ENCODE measurements around the gene PACRG.

- no peak for TF ChIP-seq CTCF (IDR thresholded peaks at IDR 0.05)
- no peak for TF ChIP-seq POLR2A (IDR thresholded peaks at IDR 0.05)
- no peak for TF ChIP-seq POLR2AphosphoS5 (IDR thresholded peaks at IDR 0.05)
Measured at GRCh38 chr6:163118941-163119340, 391.2 kb downstream of the PACRG start.
